ENCODE data around the gene GPC5.

GPC5 gene

DNA sequence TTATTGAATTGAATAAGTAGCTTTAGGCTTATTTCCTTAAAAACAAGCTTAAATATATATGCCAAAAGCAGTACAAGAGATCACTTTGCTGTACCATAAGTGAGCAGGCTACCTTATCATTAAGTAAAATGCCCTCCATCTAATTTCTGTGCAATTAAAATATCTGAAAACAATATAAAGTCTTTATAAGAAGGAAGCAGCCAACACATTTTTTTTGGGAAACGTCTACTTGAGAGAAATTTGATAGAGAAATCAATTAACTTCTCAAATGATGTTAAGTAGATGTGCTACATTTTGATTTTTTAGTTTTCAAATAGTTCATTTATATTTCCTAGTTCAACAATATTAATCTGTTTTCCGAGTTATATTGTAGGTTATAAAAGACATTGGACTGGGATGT lies 52.5 kb downstream of the GPC5 start:
- DNase-seq (ENCODE audit: low read depth in 2 of 3, low spot score in 2 of 3): no peak

DNA sequence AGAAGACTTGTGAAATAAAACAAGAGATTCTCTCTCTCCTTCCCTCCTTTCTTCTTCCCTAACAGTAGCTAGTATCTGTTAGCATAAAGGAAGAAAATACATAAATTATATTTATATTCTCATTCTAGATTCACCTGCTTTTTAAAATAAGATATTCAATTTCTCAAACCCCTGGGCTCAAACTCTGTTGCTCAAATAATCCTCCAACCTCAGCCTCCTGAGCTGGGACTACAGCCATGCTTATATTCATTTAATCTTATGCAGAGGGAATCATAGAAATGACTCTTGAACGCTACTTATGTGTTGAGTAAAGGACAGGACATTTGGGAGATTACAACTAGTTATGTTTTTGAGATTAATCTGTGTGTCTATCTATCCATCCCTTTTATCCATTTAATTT lies 56.2 kb downstream of the GPC5 start:
- DNase-seq (ENCODE audit: low read depth in 2 of 3, low spot score in 2 of 3): no peak

DNA sequence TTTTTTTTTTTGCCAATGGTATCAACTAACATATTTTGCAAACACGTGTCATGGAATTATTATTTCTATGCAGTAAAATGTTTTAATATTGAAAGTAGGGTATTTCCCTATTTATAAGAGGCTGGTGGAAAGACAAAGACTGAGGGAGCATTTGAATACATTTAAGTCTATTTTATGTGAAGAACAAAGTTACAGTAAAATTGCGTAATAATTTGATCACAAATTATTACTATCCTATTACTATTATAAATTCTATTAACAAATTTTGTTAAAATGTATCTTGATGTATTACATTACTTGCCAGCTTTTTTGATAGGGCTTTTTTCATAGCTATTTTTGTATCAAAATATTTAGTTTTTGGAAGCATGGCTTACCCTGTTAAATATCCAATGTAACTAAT lies 58.4 kb downstream of the GPC5 start:
- no peak for DNase-seq (ENCODE audit: low read depth in 2 of 3, low spot score in 2 of 3)

DNA sequence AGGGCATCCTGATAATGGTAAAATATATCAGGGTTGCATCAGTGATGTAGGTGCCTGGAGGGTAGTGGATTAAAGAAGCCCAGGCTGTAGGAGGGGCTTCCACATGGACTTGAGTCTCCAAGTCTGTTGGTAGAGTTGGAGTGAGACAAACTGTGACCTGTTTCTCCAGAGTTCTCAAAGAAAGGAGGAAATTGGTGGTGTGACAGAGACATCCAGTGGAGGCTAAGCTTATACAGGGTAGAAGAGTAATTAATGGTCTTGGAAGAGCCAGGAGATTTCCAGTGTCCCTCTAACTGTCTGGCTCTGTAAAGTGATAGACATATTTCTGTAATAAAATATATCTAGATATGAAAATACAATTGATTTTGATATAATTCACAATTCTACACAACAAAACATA lies 61.1 kb downstream of the GPC5 start:
- DNase-seq (ENCODE audit: low read depth in 2 of 3, low spot score in 2 of 3): no peak

DNA sequence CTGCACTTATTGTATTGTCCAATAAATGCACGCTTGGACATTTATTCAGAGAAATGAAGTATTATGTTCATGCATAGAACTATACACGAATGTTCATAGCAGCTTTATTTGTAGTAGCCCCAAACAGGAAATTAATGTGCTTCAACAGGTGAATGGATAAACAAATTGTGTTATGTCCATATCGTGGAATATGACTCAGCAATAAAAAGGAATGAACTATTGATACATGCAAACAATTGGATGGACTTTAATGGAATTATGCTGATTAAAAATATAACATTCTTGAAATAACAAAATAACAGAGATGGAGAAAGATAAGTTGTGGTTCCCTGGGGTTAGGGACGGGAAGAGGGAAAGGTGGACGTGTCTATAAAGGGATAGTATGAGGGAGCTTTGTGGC lies 65.9 kb downstream of the GPC5 start:
- no peak for DNase-seq (ENCODE audit: low read depth in 2 of 3, low spot score in 2 of 3)

DNA sequence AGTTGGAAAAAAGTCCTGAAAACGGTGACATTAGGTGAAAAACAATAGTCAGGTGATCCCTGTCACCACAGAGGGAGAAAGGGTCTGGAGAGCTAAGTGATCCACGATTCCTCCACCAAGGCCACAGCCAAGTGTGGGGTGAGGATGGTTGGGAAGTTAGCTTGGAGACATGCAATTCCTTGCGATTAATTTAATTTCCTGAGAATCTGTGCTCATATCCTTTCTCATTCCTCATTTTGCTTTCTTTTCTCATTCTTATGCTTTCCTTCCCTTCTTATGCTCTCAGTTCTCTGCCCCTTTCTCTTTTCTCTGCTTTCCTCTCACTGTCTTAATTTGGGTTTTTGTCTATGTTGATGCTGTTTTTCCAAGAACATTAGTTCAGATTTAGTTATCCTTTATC lies 68.8 kb downstream of the GPC5 start:
- DNase-seq (ENCODE audit: low read depth in 2 of 3, low spot score in 2 of 3): no peak

DNA sequence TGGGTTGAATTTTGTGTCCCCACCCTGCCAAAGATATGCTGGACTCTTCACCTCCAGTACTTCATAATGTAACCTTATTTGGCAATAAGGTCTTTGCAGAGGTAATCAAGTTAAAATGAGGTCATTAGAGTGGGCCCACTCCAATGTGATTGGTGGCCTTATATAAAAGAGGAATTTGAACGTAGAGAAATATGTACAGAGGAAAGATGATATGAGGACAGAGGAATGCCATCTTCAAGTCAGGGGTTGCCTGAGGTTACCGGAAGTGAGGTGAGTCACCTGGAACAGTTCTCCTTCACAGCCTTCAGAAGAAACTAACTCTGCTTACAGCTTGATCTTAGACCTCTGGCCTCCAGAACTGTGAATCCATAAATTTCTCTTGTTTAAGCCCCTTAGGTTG lies 69.9 kb downstream of the GPC5 start:
- DNase-seq (ENCODE audit: low read depth in 2 of 3, low spot score in 2 of 3): no peak

DNA sequence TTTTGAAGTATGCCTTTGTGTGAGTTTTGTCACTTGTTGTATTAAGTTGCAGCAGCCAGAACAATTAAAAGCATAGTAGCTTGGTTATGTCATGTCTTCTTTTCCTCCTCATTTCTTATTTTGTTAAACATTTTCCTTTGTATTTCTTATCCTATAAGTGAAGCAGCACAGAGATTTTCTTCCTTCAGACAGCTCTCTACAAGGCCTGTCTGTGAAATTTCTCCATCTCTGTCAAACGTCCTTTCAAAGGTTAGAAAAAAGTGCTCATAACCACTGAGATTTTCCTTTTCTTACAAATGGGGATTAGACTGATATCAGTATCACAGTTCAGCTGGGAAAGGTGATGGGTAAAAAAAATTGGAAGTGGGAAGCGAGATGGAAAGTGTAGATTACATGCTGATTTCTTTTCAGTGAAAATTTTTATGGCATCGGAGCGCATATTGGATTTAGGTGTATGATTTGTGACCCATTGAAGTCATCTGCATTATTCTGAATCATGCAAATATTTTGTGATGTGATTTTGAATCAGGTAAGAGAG lies 71.7 kb downstream of the GPC5 start:
- no peak for DNase-seq (ENCODE audit: low read depth in 2 of 3, low spot score in 2 of 3)

DNA sequence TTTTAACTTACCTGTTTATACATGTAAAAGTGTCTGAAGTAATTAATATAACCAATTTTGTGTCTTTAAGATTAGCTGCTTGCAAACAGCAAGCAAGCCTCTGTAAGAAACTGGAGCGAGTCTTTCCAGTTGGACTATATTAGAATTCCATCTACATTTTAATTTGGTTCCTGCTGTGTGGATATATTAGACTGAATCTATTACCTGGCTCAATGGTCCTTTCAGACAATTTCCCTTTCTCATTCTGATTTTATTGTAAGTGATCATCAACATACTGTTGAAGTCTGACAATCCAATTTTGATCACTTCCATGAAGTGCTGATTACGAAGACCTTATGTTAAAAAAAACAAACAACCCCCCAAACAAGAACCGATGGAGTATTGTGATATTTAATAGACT lies 72.3 kb downstream of the GPC5 start:
- no peak for DNase-seq (ENCODE audit: low read depth in 2 of 3, low spot score in 2 of 3)

DNA sequence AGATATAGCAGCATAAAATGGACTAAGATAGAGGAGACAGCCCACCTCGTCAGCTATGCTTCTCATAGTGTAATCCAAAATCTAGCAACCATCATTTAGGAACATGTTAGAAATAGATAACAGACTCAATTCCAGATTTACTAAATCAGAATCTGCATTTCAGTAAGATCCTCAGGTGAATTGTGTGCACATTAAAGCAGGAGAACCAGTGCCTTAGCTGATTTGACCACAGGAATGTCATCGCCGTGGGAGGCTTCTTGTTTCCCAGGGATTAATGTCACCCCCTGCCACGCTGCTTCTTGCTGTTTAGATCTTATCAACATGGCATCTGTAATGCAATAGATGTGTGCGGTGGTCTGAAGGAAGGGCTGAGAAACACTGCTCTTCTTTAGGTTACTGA lies 84.0 kb downstream of the GPC5 start:
- no peak for DNase-seq (ENCODE audit: low read depth in 2 of 3, low spot score in 2 of 3)

DNA sequence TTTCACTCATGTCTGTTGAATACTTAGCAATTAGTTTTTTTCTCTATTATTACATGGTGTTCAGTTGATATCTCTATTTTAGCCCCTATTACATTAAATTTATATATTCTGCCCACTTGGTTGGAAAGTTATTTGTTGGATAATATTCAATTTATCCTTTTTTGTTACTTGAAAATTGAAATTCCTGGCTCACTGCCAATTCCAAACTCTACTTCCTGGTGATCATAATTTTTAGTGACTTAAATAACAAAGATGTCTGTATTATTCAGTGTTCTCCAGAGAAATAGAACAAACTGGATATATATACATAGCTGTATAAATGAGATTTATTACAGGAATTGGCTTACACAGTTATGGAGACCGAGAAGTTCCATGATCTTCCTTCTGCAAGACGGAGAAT lies 93.6 kb downstream of the GPC5 start:
- no peak for DNase-seq (ENCODE audit: low read depth in 2 of 3, low spot score in 2 of 3)

DNA sequence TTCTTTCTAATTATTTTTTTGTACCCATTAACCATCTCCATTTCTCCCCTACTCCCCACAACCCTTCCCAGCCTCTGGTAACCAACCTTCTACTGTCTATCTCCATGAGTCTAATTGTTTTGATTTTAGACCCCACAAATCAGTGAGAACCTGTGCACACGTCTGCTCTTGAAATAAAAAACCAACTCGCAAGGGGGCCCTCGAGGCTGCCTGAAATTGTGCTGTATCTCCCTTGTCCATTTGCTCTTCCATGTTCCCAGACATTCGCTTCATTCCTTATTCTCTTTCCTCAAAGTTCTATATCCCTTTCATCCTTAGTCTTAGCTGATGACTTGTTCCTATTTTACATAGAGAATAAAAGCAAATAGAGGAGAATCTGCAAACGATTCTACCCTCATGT lies 95.0 kb downstream of the GPC5 start:
- DNase-seq (ENCODE audit: low read depth in 2 of 3, low spot score in 2 of 3): no peak

DNA sequence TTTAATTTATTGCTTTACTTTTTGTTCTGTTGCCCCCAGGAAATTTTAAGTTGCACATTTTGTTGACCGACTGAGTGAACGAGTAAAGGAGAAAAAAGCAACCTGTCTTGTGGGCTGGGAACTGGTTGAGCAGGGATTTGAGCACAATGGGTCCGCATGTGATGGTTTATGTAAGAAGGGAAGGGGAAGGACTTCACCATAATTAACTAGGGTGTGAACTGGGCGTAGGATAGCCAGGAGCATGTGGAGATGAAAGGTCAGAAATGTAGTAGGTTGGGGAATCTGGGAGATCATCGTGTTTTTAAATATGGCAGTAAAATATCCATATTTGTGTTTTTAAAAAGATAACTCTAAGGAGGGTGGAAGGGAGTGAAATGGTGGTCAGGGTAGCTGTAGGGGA lies 99.9 kb downstream of the GPC5 start:
- DNase-seq (ENCODE audit: low read depth in 2 of 3, low spot score in 2 of 3): no peak

DNA sequence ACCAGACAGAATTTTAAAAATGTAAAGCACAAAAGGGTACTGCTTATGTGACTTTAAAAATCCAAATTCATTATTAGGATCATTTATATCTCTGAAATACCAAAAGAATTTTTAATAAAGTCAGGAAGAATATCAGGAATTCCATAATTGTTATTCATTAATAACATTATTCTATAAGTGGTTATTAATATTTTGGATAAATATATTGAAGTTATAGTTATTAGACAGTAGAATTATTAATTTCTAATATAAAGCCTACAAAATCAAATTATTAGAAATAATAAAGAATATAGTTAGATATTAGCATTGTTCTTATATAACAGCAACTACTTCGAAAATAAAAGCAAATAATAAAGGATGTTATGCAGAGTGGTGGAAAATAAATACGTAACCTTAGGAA lies 105.8 kb downstream of the GPC5 start:
- no peak for DNase-seq (ENCODE audit: low read depth in 2 of 3, low spot score in 2 of 3)

DNA sequence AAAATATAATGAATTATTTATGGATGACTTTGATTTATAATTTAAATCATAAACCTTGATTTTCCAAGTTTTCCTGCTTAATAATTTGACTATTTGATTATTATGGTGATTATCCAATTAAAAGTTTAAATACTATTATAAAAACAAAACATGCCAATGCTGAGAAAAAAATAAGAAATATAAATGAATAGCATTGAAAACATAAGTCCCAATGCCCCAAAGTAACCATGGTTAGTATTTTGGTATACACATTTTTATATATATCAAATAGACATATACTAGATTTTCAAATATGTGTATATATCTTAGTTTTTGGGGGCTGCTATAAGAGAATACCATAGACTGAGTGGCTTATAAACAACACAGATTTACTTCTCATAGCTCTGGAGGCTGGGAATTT lies 108.3 kb downstream of the GPC5 start:
- no peak for DNase-seq (ENCODE audit: low read depth in 2 of 3, low spot score in 2 of 3)

DNA sequence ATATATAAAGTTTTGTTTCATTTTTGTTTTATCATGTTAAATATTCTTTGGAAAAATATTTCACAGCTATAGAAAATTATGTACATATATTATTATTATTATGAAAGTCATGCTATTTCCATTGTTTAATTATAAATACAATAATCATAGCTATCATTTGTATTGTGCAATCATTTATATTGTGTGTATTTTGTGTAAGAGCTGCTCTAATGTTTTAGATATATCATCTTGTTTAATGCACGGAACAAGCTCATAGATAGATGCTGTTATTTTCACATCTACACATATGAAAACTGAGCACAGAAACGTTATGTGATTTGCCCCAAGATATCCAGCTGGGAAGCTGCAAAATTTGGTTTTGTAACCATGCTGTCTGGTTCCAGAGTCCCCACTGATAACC lies 111.6 kb downstream of the GPC5 start:
- DNase-seq (ENCODE audit: low read depth in 2 of 3, low spot score in 2 of 3): no peak

DNA sequence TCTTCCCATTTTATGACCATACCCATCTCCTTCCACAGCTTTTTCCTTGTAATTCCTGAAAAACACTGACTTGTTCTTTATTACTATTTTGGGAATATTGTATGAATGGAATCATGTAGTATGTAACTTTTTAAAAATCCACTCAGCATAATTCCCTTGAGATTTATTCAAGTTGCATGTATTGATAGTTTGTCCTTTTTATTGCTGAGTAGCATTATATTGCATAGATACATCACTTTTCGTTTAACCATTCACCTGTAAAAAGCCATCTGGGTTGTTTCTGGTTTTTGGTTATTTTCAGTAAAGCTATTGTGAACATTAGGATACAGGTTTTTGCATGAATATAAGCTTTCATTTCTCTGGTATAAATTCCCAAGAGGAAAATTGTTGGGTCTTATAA lies 115.4 kb downstream of the GPC5 start:
- no peak for DNase-seq (ENCODE audit: low read depth in 2 of 3, low spot score in 2 of 3)

DNA sequence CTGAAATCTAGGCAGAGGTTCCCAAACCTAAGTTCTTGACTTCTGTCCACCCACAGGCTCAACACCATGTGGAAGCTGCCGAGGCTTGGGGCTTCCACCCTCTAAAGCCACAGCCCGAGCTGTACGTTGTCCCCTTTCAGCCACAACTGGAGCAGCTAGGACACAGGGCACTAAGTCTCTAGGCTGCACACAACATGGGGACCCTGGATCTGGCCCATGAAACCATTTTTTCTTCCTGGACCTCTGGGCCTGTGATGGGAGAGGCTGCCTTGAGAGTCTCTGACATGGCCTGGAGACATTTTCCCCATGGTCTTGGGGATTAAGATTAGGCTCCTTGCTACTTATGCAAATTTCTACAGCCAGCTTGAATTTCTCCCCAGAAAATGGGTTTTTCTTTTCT lies 118.4 kb downstream of the GPC5 start:
- DNase-seq (ENCODE audit: low read depth in 2 of 3, low spot score in 2 of 3): no peak

DNA sequence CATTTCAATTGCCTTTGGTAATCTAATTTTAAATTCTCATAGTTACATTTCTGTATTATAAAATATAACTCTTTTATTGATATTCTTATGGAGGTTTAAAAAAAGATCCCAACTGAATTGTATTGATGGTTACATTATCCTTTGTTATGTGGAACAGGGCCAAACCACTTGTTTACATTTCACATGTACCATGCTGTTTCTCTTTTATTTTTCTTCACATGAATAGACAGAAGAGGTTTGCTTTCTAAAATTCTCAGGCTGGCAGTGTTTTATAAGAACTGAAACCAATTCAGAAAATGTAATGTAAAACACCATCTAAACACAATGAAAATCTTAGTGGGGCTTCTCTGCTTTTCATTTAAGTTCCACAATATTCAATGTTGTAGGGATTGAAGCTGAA lies 122.5 kb downstream of the GPC5 start:
- DNase-seq (ENCODE audit: low read depth in 2 of 3, low spot score in 2 of 3): no peak

DNA sequence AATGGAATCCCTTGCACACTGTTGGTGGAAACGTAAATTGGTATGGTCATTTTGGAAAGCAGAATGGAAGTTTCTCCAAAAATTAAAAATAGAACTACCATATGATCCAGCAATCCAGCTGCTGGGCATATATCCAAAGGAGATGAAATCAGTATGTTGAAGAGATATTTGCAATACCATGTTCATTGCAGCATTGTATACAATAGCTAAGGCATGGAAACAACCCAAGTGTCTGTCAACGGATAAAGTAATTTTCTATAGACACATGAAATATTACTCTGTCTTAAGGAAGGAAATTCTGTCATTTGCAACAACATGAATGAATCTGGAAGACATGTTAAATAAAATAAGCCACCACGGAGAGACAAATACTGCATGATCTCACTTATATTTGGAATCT lies 124.7 kb downstream of the GPC5 start:
- DNase-seq (ENCODE audit: low read depth in 2 of 3, low spot score in 2 of 3): no peak

DNA sequence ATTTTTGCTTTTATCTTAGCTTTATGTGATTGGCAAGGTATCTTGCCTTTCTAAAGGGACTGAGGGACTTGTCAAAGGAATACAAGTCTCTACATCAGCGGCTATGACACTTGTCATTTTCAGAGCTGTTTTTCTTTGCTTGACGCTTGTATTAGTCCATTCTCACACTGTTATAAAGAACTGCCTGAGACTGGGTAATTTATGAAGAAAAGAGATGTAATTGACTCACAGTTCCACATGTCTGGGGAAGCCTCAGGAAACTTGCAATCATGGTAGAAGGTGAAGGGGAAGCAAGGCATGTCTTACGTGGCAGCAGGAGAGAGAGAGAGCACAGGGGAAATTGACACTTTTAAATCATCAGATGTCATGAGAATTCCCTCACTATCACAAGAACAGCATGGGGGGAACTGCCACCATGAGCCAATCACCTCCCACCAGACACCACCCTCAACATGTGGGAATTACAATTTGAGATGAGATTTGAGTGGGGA lies 128.2 kb downstream of the GPC5 start:
- DNase-seq (ENCODE audit: low read depth in 2 of 3, low spot score in 2 of 3): no peak

DNA sequence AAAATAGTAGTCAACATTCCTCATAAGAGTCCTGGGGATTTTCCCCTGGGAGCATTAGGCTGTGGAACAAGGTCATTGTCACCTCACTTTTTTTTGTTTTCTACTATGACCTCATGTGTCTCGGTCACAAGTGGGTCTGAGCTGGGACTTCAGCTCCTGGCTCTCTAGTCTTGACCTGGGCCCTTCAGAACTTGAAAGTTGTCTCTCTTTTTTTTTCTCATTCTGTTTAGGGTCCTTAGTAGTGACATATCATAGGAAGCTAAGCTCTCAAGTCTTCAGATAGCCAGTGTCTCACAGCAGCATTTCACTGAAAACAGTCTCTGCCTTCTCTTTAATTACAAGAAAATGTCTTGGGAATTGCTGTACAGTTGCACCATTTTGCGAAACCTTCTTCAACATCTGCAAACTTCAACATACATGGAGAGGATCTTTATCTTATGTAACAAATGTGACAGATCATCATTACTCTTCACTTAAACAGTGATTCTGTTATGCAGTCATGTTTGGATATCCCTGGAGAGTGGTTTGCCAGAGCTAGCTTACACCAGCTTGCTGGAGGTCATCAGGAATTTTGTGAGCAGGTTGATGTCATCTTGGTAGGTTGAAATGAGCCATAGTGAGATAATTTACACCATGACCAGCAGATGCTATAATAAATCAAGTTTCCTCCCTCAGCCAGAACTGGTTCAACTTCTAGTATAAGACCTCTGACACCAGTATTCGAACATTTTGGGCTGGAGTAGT lies 131.5 kb downstream of the GPC5 start:
- no peak for DNase-seq (ENCODE audit: low read depth in 2 of 3, low spot score in 2 of 3)

DNA sequence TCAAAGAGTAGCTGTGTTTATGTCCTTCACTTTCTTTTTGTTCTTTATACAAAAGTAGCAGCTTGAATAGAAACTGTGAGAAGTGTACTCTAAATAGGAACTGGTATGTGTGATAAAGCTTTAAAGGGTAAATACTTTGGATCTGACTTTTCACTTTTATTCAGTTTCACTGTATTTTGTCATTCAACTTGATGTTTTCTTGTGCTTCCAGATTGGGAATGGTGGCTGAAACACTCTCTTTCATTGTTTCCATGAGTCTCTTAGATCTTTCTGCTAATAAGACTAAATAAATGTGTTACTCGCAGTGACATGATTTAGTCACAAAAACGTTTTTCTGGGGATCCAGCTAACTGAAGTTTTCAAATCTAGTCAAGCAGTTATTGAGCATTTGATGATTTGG lies 133.2 kb downstream of the GPC5 start:
- DNase-seq (ENCODE audit: low read depth in 2 of 3, low spot score in 2 of 3): no peak

Data from activated CD8-positive, alpha-beta memory T cell treated with anti-CD3 and anti-CD28 coated beads for 48 hours (primary cell).